Gastrocnemius medialis (tissue), 4 donors: Measurements from ENCODE around the gene GASK1A. TPM values are rescaled to one million over a fixed set of nuclear protein-coding genes. Genes with fewer than 3 reads are reported as not detected.

Experiments
- ATAC-seq, 2 donors: fragments of 150-250 bp; one replicate each; pipeline ENCODE4 v1.9.1; 2016
- DNase-seq, 2 donors: peaks; one replicate each; pipeline ENCODE4 v3.0.0-alpha.2; 2019
- H3K27ac ChIP-seq, 4 donors: fragments of 200-600 bp; sonication (generic); 1 replicate in 1 of 4; 2 replicates in 3 of 4; pipeline ENCODE4 v1.5.1; 2016 to 2018; ENCODE audit warnings: mild to moderate bottlenecking in 2 of 4, moderate library complexity in 1 of 4
- H3K27me3 ChIP-seq, 3 donors: fragments of 200-600 bp; sonication (generic) in 2 of 3; 1 replicate in 1 of 3; 2 replicates in 2 of 3; pipeline versions ENCODE4 v1.5.1 to v1.6.0; 2016 to 2019; ENCODE audit warnings: mild to moderate bottlenecking in 1 of 3, moderate library complexity in 1 of 3
- H3K36me3 ChIP-seq, 2 donors: fragments of 200-600 bp; sonication (generic) in 1 of 2; one replicate each; pipeline ENCODE4 v1.5.1; 2017 to 2018
- H3K4me1 ChIP-seq, 2 donors: fragments of 200-600 bp; sonication (generic) in 1 of 2; one replicate each; pipeline ENCODE4 v1.5.1; 2016 to 2017; ENCODE audit warnings: mild to moderate bottlenecking in 2 of 2
- H3K4me3 ChIP-seq, 4 donors: fragments of 200-600 bp; sonication (generic) in 3 of 4; 1 replicate in 1 of 4; 2 replicates in 3 of 4; pipeline ENCODE4 v1.5.1; 2016 to 2019; ENCODE audit warnings: mild to moderate bottlenecking in 2 of 4
- H3K9me3 ChIP-seq, 3 donors: fragments of 200-600 bp; sonication (generic) in 2 of 3; 1 replicate in 1 of 3; 2 replicates in 2 of 3; pipeline ENCODE4 v1.5.1; 2016 to 2019
- CTCF ChIP-seq, 5 experiments: fragments of 450-650 bp in 3 of 5; fragments of 200-600 bp in 2 of 5; sonication (generic) in 2 of 5; IDR thresholded peaks in 4 of 5; conservative IDR thresholded peaks in 1 of 5; 1 replicate in 4 of 5; 2 replicates in 1 of 5; pipeline ENCODE4 v1.5.1; 2016 to 2019; ENCODE audit warnings: antibody characterized with exemption in 5 of 5, mild to moderate bottlenecking in 3 of 5, moderate library complexity in 3 of 5
- POLR2A ChIP-seq, 2 donors: fragments of 450-650 bp; IDR thresholded peaks; one replicate each; pipeline ENCODE4 v1.6.1; 2017; ENCODE audit warnings: antibody characterized with exemption in 2 of 2, mild to moderate bottlenecking in 2 of 2, moderate library complexity in 2 of 2
- in situ Hi-C, 4 donors: fragments of 200-750 bp; cut with MboI; loops; one replicate each; pipeline versions ENCODE4 v1.15.0 to v1.8.0; 2017; ENCODE audit warnings: low sequenced_read_pairs in 4 of 4
- intact Hi-C: fragments of 100-400 bp; cut with DNase I; formaldehyde crosslinking; loops from one replicate; pipeline ENCODE4 v1.15.1; 2023; ENCODE audit warnings: low total_unique reads
- total RNA-seq, 4 donors: library from RNA; depleted of rRNA; stranded (reverse); fragments of >200 nt; gene quantifications; one replicate each; pipeline versions ENCODE4 v1.1.0 to v1.2.3, GENCODE V29; 2016

Gene GASK1A
- total RNA-seq, 4 donors from 2014 or later, result 0.52 to 6.8 (median 0.87) TPM

DNA sequence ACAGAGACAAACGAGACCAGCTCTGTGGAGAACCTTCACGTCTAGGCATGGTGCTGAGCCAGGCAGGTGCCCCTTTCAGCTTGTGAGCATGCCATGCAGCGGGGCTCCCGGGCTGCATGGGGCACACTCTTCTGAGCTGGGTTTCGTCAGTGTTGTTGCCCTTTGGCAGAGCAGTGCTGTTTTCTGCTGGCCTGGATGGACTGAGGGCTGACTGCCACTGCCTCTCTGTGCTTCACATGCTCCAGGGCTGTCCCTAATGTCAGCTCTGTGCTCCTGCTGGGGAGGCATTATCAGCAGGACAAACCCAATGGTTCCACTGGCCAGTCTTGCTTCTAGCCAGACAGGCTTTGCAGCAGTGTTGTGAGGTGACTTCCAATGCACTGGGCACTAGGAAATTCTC, 9.5 kb downstream of the GASK1A start:
- no peak overlapping the region for H3K27ac ChIP-seq
- no peaks in the 10 kb centered on the region for H3K27me3 ChIP-seq
- no peak overlapping the region for H3K4me3 ChIP-seq
- H3K4me1 ChIP-seq, result no peaks in the 10 kb centered on the region
- in situ Hi-C loops, result no loop called here
- no peaks in the 10 kb centered on the region for H3K36me3 ChIP-seq
- DNase-seq (no peak), ATAC-seq (no peak)
- TF ChIP-seq CTCF (IDR thresholded peaks at IDR 0.05 in 4 of 5, conservative IDR thresholded peaks at IDR 0.05 in 1 of 5) (no peak), POLR2A (IDR thresholded peaks at IDR 0.05) (no peak)
- H3K9me3 ChIP-seq, result no peaks in the 10 kb centered on the region
- intact Hi-C loops, result no loop called here

DNA sequence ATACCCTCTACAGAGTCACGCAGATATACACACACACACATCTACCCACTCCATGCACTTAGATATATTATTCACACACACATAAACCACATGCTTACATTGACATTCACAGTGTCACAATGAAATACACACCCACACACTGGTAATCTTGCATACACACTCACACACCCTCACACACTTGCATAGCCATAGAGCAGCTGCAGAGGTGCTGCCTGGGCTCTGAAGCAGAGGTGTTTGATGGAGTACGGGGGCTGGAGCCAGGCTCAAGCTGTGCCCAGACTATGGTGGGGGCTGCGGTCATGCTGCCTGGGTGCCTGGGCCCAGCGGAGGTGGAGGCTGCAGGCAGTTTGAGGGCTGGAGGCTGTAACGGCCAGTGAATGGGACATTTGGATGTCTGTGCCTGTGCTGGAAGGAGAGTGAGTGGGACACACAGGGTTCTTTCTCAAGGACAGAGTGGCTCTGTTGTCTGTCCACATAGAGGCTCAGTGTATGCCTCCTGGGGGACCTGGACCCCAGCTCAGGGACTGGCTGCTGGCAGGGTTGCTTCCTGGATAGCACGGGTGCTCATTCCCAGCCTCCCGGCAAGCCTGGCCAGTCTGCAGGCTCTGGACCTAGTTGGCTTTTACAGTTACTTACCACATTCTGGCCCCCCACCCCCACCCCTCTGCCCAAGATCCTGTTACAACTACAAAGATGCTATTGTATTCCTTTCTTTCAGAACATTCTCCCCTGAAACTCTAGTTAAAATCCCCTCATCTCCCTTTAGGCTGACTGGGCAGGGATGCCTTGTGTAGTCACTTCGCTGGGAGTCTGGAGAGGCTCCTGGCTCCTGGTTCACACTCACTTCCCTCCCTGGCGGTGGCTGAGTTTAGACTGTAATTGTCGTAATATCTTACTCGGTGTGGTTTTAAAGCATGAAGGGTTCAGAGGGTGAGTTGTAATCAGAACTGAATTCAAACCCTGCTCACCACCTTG, 12.5 kb downstream of the GASK1A start:
- no peak for TF ChIP-seq POLR2A (IDR thresholded peaks at IDR 0.05)
- TF ChIP-seq CTCF (IDR thresholded peaks at IDR 0.05 in 4 of 5, conservative IDR thresholded peaks at IDR 0.05 in 1 of 5), result no peak
- Histone ChIP-seq H3K36me3 (no peaks in the 10 kb centered on the region), H3K4me3 (no peak overlapping the region), H3K9me3 (no peaks in the 10 kb centered on the region), H3K27me3 (no peaks in the 10 kb centered on the region), H3K27ac (no peak overlapping the region), H3K4me1 (peaks cover 3 to 4% of the 10 kb centered on the region in 2 donors)
- intact Hi-C loops, result no loop called here
- ATAC-seq (no peak), DNase-seq (no peak)
- in situ Hi-C loops, result no loop called here

DNA sequence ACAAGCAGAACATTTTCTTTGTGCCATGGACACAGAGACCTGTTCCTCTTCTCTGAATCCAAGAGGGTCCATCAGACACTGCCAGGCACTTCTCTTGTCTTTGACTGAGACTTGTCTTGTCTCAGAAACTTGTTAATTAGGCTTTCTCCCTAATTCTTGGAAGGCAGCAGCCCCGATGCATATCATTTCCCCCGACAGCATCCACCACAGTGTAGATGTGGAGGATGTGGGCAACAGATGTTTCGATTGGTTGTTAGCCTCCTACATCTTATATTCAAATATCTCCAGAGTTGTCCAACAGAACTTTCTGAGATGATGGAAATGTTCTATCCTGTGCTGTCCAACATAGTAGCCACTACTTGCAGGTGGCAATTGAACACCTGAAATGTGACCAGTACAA, 15.5 kb downstream of the GASK1A start:
- in situ Hi-C loops, result no loop called here
- Histone ChIP-seq H3K36me3 (no peaks in the 10 kb centered on the region), H3K4me1 (peaks cover 17 to 22% of the 10 kb centered on the region in 2 donors), H3K4me3 (no peak overlapping the region), H3K9me3 (no peaks in the 10 kb centered on the region), H3K27ac (no peak overlapping the region), H3K27me3 (no peaks in the 10 kb centered on the region)
- DNase-seq (no peak), ATAC-seq (no peak)
- TF ChIP-seq CTCF (IDR thresholded peaks at IDR 0.05 in 4 of 5, conservative IDR thresholded peaks at IDR 0.05 in 1 of 5) (no peak), POLR2A (IDR thresholded peaks at IDR 0.05) (no peak)
- intact Hi-C loops, result no loop called here

GRCh38 chr3:42996021-42996420, 16.9 kb downstream of the GASK1A start:
- intact Hi-C loops, result no loop called here
- TF ChIP-seq POLR2A (IDR thresholded peaks at IDR 0.05), result no peak
- no peak for TF ChIP-seq CTCF (IDR thresholded peaks at IDR 0.05 in 4 of 5, conservative IDR thresholded peaks at IDR 0.05 in 1 of 5)
- H3K4me3 ChIP-seq, result no peak overlapping the region
- H3K4me1 ChIP-seq, result peaks cover 30 to 36% of the 10 kb centered on the region in 2 donors
- ATAC-seq, result no peak
- in situ Hi-C loops, result no loop called here
- no peak for DNase-seq
- H3K36me3 ChIP-seq, result no peaks in the 10 kb centered on the region
- H3K27ac ChIP-seq, result peak overlapping the region; percentile 32 to 83 (median 56)
- no peaks in the 10 kb centered on the region for H3K9me3 ChIP-seq
- H3K27me3 ChIP-seq, result no peaks in the 10 kb centered on the region
